A549 (cell line): ENCODE results near the gene PTPRN2. TPM values are rescaled to one million over a fixed set of nuclear protein-coding genes. Genes with fewer than 3 reads are reported as not detected.
"Not testable (repeated sequence)": the region's sequence is repeated elsewhere in the genome, so short reads cannot be mapped to it uniquely, and the experiment has no call there.

Experiments used
- ATAC-seq, 2 experiments: fragments of 200-7000 bp in 1 of 2; fragments of >200 bp in 1 of 2; cut with Nextera tagmentation in 1 of 2; cut with Tn5 transposase in 1 of 2; 3 replicates each; pipeline versions ENCODE4 v1.8.0 to v1.9.1; 2018 to 2020; ENCODE audit warnings: mild to moderate bottlenecking in 1 of 2, moderate library complexity in 1 of 2
- CTCF ChIA-PET: fragments of 300-600 bp; sonication (Branson Sonifier 250); formaldehyde crosslinking; extraction: SDS; loops from one replicate; lab custom pipeline; 2021; ENCODE audit warnings: antibody characterized with exemption, inconsistent platforms; lab: Yijun Ruan, JAX
- POLR2A ChIA-PET: fragments of 350-600 bp; formaldehyde crosslinking; extraction: SDS; loops from one replicate; lab custom pipeline; 2021; ENCODE audit warnings: antibody characterized with exemption, inconsistent platforms; lab: Yijun Ruan, JAX
- DNase-seq, 2 experiments: peaks; one replicate each; pipeline versions ENCODE4 v3.0.0 to v3.0.0-alpha.2; 2011 to 2016; ENCODE audit warnings: low read depth in 1 of 2, low spot score in 1 of 2
- FAIRE-seq: peaks from 2 replicates; lab custom pipeline; 2011; peaks lifted over from hg19 to GRCh38; lab: Jason Lieb, UNC
- H3K27ac ChIP-seq, 2 experiments: fragments of >200 bp; sonication (Bioruptor Twin); formaldehyde crosslinking; 3 replicates each; pipeline ENCODE4 v1.5.1; 2016 to 2017
- H3K4me1 ChIP-seq: fragments of >200 bp; sonication (Bioruptor Twin); formaldehyde crosslinking; 3 replicates; pipeline ENCODE4 v1.6.1; 2016
- H3K4me2 ChIP-seq: fragments of >200 bp; sonication (Bioruptor Twin); formaldehyde crosslinking; 3 replicates; pipeline ENCODE4 v1.6.1; 2016
- H3K4me3 ChIP-seq: fragments of >200 bp; sonication (Bioruptor Twin); formaldehyde crosslinking; 3 replicates; pipeline ENCODE4 v1.5.1; 2016
- H3K9me3 ChIP-seq: fragments of >200 bp; sonication (Bioruptor Twin); formaldehyde crosslinking; 3 replicates; pipeline ENCODE4 v1.6.1; 2016
- BHLHE40 ChIP-seq: IDR thresholded peaks from 2 replicates; pipeline ENCODE4 v1.6.1; 2012; ENCODE audit warnings: low read depth, low read length, inconsistent platforms
- CHD2 ChIP-seq: fragments of 150-350 bp; IDR thresholded peaks from 2 replicates; pipeline ENCODE4 v1.6.1; 2014; ENCODE audit warnings: low read length; ENCODE audit not compliant: partially characterized antibody
- CHD4 ChIP-seq: fragments of 200-600 bp; sonication (generic); IDR thresholded peaks from 2 replicates; pipeline ENCODE4 v1.6.1; 2016; ENCODE audit warnings: antibody characterized with exemption, mild to moderate bottlenecking, borderline replicate concordance
- CTCF ChIP-seq: fragments of >200 bp; sonication (Bioruptor Twin); formaldehyde crosslinking; IDR thresholded peaks from 3 replicates; pipeline ENCODE4 v1.5.1; 2016
- E2F6 ChIP-seq: IDR thresholded peaks from 2 replicates; pipeline ENCODE4 v1.6.1; 2012; ENCODE audit warnings: low read depth, borderline replicate concordance
- FOSL2 ChIP-seq, 2 experiments: fragments of 450-650 bp in 1 of 2; fragments of >200 bp in 1 of 2; sonication (Bioruptor Twin) in 1 of 2; formaldehyde crosslinking; IDR thresholded peaks; 2 replicates each; pipeline versions ENCODE4 v1.5.0 to v1.6.1; 2016 to 2020; ENCODE audit warnings: mild to moderate bottlenecking in 1 of 2, moderate library complexity in 1 of 2
- HEYL ChIP-seq: fragments of 250-450 bp; sonication (Bioruptor Pico); IDR thresholded peaks from 2 replicates; pipeline ENCODE4 v1.8.0; 2021; ENCODE audit warnings: mild to moderate bottlenecking, moderate library complexity
- HOXB5 ChIP-seq: fragments of 250-450 bp; sonication (Bioruptor Pico); IDR thresholded peaks from 2 replicates; pipeline ENCODE4 v1.5.0; 2020; ENCODE audit warnings: mild to moderate bottlenecking, moderate library complexity
- MYC ChIP-seq: IDR thresholded peaks from 2 replicates; pipeline ENCODE4 v1.6.1; 2012; ENCODE audit warnings: mild to moderate bottlenecking, inconsistent platforms, low read length, improper control_type of control experiment, borderline replicate concordance
- NFE2L2 ChIP-seq: fragments of 150-350 bp; conservative IDR thresholded peaks from 2 replicates; pipeline ENCODE4 v1.6.1; 2014; ENCODE audit warnings: low read length
- POLR2AphosphoS2 ChIP-seq: conservative IDR thresholded peaks from 2 replicates; pipeline ENCODE4 v1.6.1; 2012; ENCODE audit warnings: low read length, improper control_type of control experiment, inconsistent platforms
- RCOR1 ChIP-seq: fragments of 150-350 bp; IDR thresholded peaks from 2 replicates; pipeline ENCODE4 v1.6.1; 2014; ENCODE audit warnings: antibody characterized with exemption, low read length, low read depth
- RFX5 ChIP-seq: fragments of 450-650 bp; IDR thresholded peaks from 2 replicates; pipeline ENCODE4 v1.7.1; 2014; ENCODE audit warnings: antibody characterized with exemption, mild to moderate bottlenecking, moderate library complexity
- TFCP2L1 ChIP-seq: fragments of 250-450 bp; sonication (Bioruptor Pico); IDR thresholded peaks from 2 replicates; pipeline ENCODE4 v1.5.0; 2021; ENCODE audit warnings: mild to moderate bottlenecking
- ZSCAN20 ChIP-seq: fragments of 250-450 bp; sonication (Bioruptor Pico); IDR thresholded peaks from 2 replicates; pipeline ENCODE4 v1.8.0; 2022; ENCODE audit warnings: mild to moderate bottlenecking, moderate library complexity
- WGBS: methylation state at CpG from one replicate; pipeline ENCODE4 v1.1.6; 2017; ENCODE audit errors: missing lambda C conversion rate; 5-methylcytosine and 5-hydroxymethylcytosine counted together
- polyA plus RNA-seq, 4 experiments: library from polyadenylated mRNA; depleted of rRNA in 3 of 4; stranded (reverse); fragments of >200 nt; fragmentation: RNase III in 1 of 4; extraction: RNeasy Plus Mini Kit Qiagen cat#74134 plus additional on column Dnase treatment in 1 of 4; gene quantifications; 2 replicates in 3 of 4; 3 replicates in 1 of 4; pipeline ENCODE4 v1.2.3, GENCODE V29; 2011 to 2017
- TF ChIP-seq, protein P1 (sequence below): fragments of 250-450 bp; sonication (Bioruptor Pico); IDR thresholded peaks from 2 replicates; pipeline ENCODE4 v1.5.0; 2021; ENCODE audit warnings: mild to moderate bottlenecking, moderate library complexity, borderline replicate concordance
- TF ChIP-seq, protein P2 (sequence below): IDR thresholded peaks from 2 replicates; pipeline ENCODE4 v1.6.1; 2012

Gene PTPRN2
- polyA plus RNA-seq, 2 of the 4 experiments (the other 2 are of a cell fraction), result 0.41 to 1.2 TPM

GRCh38 chr7:157699357-157700013 is 888.1 kb downstream of the PTPRN2 start:
- ATAC-seq, result no peak
- CTCF ChIA-PET, result no interaction called here
- TF ChIP-seq, protein P1, sequence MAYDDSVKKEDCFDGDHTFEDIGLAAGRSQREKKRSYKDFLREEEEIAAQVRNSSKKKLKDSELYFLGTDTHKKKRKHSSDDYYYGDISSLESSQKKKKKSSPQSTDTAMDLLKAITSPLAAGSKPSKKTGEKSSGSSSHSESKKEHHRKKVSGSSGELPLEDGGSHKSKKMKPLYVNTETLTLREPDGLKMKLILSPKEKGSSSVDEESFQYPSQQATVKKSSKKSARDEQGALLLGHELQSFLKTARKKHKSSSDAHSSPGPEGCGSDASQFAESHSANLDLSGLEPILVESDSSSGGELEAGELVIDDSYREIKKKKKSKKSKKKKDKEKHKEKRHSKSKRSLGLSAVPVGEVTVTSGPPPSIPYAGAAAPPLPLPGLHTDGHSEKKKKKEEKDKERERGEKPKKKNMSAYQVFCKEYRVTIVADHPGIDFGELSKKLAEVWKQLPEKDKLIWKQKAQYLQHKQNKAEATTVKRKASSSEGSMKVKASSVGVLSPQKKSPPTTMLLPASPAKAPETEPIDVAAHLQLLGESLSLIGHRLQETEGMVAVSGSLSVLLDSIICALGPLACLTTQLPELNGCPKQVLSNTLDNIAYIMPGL (CRISPR knock-in tag), result no peak
- TF ChIP-seq TFCP2L1 (CRISPR knock-in tag) (no peak), RFX5 (no peak), HOXB5 (CRISPR knock-in tag) (no peak), ZSCAN20 (CRISPR knock-in tag) (no peak), BHLHE40 (no peak), CTCF (no peak), RCOR1 (no peak), POLR2AphosphoS2 (no peak), E2F6 (no peak), HEYL (CRISPR knock-in tag) (no peak), CHD2 (no peak), NFE2L2 (no peak), CHD4 (no peak), FOSL2 (IDR thresholded peaks at IDR 0.05) (no peak), FOSL2 (CRISPR knock-in tag; IDR thresholded peaks at IDR 0.05) (no peak), MYC (no peak)
- TF ChIP-seq, protein P2, sequence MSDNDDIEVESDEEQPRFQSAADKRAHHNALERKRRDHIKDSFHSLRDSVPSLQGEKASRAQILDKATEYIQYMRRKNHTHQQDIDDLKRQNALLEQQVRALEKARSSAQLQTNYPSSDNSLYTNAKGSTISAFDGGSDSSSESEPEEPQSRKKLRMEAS, result no peak
- FAIRE-seq, result no peak
- no peak overlapping the region for H3K4me2 ChIP-seq
- no peak for DNase-seq
- no peak overlapping the region for H3K4me3 ChIP-seq
- H3K4me1 ChIP-seq, result no peaks in the 10 kb centered on the region
- POLR2A ChIA-PET, result no interaction called here
- H3K27ac ChIP-seq, result no peak overlapping the region
- no peaks in the 10 kb centered on the region; the same call in 2 of the 3 replicates for H3K9me3 ChIP-seq
- 50% methylated on average over 14 of the region's 14 CpGs for WGBS

GRCh38 chr7:157697287-157697686 is 890.3 kb downstream of the PTPRN2 start:
- WGBS, result 0% methylated on average over 3 of the region's 3 CpGs
- POLR2A ChIA-PET, ATAC-seq, H3K9me3 ChIP-seq, H3K27ac ChIP-seq, FAIRE-seq, H3K4me1 ChIP-seq, DNase-seq, CTCF ChIA-PET, H3K4me3 ChIP-seq, H3K4me2 ChIP-seq: not testable (repeated sequence)

- H3K27ac ChIP-seq, H3K4me2 ChIP-seq, H3K4me1 ChIP-seq, H3K4me3 ChIP-seq, H3K9me3 ChIP-seq, CTCF ChIA-PET, DNase-seq, POLR2A ChIA-PET, ATAC-seq, FAIRE-seq: not testable (repeated sequence)
- 4% methylated on average over 2 of the region's 2 CpGs for WGBS
These were observed 892.0 kb downstream of the PTPRN2 start for GRCh38 chr7:157695609-157696008.
